GM21786 (cell line): ENCODE measurements around the gene C1GALT1C1.
"Not testable (repeated sequence)": the region's sequence is repeated elsewhere in the genome, so short reads cannot be mapped to it uniquely, and the experiment has no call there.

ENCODE experiments used
- ATAC-seq: cut with Tn5 transposase; IDR thresholded peaks from one replicate; pipeline ENCODE4 v1.9.1; 2021; ENCODE audit not compliant: unreplicated experiment

Gene C1GALT1C1

DNA sequence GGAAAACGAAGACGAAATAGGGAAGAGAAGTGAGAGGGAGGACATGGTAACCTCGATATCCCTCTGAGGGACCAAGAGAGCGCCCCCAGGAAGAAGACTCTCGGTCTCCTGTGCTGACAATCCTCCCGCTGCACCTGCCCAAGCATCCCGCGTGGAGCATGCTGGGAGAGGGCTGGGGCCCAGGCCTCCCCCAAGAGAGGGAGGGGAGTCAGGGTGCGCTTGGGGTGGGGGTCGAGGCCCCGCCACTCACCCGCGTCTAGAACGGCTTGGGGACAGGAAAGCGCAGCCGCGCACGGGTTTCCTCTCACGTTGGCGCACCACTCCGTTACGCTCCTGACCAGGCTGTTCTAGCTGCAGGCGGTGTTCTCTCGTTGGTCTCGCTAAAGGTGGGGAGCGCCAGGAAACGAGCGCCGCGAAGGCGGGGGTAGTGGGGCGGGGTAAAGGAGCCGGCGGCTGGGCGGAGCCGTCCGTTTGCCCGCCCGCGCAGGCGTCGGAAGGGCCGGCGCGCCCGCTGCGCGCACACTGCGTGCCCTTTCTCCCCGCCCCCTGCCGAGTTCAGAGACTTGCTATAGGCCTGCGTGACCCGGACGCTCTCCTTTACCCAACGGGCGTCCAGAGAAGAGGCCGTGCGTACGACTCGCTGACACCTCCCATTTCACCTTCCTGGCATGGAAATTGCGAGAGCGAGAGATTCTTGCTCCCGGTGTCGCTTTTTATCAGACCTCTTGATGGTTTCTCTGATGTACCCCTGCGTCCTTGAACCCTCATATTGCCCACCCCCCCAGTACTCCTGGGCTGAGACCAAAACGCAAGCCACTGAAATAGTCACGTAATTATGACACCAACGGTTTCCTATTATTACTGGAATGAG, at the start of gene C1GALT1C1:
C1GALT1C1 (minus strand) TSS at position 388 of the 871 bp plus-strand sequence. CDS start 2,888 bp downstream, outside the sequence.
- peak; percentile 94 for ATAC-seq

DNA sequence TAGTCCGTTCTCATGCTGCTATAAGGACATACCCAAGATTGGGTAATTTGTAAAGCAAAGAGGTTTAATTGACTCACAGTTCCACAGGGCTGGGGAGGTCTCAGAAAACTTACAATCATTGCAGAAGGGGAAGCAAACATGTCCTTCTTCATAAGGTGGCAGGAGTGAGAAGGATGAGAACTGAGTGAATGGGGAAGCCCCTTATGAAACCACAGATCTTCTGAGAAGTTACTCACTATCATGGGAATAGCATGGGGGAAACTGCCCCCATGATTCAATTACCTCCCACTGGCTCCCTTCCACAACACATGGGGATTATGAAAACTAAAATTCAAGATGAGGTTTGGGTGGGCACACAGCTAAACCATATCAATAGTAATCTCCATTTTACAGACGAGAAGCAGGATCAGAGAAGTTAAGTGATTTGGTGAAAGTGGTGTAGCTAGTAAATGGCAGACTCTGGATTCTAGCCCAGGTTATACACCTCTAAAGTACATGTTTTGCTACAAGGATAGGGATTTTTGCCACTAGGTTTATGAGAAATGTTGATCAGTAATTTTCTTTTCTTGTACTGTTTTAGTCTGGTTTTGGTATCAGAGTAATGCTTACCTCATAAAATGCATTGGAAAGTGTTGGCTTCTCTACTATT, 47.3 kb upstream of the C1GALT1C1 start:
- no peak for ATAC-seq

DNA sequence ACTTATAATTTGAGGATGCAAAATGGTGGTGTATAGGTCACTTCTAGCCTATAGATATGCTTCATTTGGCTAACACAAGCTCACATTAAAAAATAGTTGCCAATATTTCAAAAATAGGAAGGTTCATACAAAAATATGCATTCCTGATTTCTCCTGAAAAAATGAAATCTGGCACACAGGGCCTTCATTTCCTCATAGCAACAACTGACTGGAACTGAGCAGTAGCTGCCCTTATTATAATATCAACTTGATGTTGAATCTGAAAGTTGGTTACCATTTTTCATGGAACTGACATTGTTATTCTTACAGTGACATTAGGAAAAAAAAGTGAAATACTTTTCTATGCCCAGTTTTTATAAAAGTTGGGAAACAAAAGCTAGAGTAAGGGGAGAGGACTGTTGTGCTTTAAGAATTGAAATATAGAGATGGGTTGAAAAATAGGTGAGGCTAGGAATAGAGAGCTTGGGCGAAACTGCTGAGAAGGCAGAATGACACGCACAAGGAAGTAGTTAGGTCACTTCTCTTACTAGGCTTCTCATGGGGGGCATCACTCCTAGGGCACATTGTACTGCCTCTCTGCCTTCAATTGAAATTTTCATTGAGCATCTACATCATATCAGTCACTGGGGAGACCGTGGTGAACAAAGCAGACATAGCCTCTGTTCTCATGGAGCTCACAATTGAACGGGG, 43.1 kb upstream of the C1GALT1C1 start:
- no peak for ATAC-seq

DNA sequence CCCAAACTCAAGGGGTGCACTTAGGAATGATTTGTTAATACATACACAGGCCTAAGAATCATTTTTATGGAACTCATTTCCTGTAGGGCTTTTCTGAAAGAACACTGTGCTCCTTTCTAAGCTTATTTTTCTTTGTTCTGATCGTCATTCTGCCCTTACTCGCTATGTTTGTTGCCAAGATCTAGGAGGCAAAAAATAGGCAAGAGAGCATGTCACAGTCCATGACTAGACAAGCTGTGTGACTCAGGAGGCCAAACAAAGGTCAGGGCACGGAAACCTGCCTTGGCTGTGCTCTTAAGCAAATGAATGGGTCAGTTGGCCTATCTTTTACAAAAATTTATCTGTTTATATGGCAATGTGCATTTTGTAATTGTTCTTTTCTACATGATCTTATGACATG, 42.5 kb upstream of the C1GALT1C1 start:
- no peak for ATAC-seq

DNA sequence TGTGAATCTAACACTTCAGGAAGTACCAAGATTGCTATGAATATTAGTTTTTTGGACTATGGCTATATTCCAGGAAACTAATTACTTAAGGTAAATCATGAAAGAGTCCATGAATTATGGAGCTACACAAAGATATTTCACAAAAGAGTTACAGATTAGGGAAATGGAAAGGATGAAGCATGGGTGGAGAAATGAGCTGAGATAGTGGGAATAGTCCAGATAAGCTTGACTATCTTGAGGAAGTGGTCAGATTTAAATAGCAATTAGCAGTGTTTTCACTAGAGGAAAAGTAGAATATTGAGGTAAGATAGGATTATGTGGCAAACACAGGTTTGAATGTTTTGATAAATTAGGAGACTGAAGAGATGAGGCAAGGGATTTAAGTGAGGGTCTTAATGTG, 42.1 kb upstream of the C1GALT1C1 start:
- no peak for ATAC-seq

DNA sequence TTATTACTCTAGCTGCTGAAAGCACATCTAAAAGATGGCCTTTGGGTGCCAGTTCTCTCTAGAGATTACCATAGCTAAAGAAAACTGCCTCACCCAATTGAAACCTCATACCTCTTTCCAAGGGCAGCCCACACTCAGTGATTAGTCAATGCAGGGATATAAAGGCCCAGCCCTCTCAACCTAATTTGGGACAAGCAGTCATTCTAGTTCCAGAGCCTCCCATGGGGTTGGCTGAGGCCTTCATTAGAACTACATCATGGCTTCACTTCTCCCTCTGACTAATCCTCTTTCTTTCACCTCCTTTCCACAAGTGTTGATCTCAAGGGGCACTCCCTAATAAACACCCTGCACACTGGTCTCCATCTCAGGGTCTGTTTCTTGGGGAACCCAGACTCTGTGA, 38.5 kb upstream of the C1GALT1C1 start:
- no peak for ATAC-seq

DNA sequence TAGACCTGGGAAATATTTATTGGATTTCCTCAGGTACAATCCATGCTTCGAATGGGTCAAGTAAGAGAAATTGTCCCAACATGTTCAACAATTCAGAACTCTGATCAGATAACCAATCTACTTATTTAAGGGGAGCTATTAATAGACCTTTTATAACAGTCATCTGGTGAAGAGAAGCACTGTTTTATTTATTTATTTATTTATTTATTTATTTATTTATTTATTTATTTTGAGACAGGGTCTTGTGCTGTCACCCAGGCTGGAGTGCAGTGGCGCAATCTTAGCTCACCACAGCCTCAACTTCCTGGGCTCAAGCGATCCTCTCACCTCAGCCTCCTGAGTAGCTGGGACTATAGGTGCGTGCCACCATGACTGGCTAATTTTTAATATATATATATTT, 34.7 kb upstream of the C1GALT1C1 start:
- not testable (repeated sequence) for ATAC-seq

DNA sequence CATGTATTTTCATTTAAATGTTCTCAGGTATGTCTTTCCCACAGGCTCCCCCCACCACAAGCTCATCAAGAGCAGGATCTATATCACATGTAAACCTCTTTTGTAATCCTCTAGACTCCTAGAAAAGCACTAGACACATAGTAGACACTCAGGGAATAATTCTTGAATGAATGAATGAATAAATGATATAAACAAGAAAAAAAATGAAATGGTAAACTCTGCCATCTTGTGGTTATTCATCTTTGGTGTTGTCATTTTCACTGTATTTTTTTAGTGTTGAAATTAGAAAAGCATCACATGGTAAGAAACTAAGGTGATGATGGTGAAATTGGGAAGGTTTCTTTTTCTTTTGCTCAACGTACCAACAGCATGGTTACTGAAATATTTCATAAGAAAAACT, 34.2 kb upstream of the C1GALT1C1 start:
- no peak for ATAC-seq

DNA sequence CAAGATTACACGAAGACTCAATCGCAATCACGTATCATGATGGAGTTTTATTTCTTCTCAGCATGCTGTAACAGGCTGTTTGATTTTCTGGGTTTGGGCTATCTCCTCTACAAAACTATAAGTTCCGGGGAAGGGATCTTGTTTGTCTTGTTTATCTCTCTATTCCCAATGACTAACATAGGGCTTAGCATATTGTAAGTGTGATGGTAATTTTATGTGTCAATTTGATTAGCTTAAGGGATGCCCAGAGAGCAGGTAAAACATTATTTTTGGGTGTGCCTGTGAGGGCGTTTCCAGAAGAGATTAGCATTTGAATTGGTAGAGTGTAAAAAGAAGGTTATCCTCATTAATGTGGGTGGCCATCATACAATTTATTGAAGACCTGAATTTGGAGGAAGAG, 32.8 kb upstream of the C1GALT1C1 start:
- ATAC-seq: no peak

DNA sequence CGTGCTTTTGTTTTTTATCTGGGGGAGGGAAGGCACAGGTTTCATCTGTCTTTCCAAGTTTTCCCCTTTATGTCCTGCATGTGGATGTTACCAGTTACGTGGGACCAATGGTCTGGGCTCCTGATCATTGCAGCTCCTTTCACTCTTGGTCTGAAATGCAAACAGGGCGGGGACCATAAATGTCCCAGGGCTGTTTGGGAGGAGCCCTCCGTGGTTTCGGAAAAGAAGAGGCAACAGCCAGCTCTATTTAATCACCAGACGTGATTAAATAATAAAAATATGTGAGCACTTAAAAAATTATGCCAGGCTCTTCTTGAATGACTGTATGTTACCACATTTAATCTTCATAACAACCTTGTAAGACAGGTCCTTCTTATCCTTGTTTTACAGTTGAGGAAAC, 30.8 kb upstream of the C1GALT1C1 start:
- ATAC-seq: no peak

DNA sequence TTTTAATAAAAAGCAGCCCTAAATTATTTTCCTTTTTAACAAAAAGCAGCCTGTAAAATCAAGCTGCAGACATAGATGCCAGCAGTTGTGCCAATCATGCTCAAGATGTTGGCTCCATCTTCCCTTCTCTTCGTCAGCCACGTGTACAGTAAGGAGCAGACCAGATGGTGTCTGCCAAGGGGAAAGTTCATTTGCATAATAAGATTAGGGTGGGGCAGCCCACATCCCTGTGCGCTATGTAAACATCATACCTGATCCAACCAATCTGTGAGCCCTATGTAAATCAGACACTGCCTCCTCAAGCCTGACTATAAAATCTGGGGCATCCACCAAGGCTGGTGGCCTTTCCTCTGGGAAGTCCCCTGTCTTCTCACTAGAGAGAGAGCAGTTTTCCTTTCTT, 23.1 kb upstream of the C1GALT1C1 start:
- no peak for ATAC-seq

DNA sequence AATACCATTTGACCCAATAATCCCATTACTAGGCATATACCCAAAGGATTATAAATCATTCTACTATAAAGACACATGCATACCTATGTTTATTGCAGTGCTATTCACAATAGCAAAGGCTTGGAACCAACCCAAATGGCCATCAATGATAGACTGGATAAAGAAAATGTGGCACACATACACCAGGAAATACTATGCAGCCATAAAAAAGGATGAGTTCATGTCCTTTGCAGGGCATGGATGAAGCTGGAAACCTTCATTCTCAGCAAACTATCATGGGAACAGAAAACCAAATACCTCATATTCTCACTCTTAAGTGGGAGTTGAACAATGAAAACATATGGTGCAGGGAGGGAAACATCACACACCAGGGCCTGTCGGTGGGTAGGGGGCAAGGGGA, 22.4 kb upstream of the C1GALT1C1 start:
- not testable (repeated sequence) for ATAC-seq

DNA sequence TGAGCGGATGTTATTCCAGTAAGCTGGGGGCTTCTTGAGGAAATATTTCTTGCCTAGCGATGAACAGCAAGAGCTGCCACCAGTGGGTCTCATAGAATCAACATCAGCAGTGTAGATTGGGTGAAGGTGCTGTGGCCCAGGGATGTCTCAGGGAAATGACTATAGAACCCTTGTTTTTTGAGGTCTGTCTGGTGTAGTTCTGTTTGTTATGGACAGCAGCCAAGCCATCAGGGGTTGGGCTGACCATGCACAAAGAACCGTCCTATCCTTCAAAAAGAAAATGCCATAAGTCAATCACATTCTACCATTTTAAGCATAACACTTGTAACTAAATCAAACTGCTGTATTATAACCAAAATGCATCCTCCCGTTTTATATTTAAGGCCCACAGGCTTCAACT, 17.3 kb upstream of the C1GALT1C1 start:
- no peak for ATAC-seq

DNA sequence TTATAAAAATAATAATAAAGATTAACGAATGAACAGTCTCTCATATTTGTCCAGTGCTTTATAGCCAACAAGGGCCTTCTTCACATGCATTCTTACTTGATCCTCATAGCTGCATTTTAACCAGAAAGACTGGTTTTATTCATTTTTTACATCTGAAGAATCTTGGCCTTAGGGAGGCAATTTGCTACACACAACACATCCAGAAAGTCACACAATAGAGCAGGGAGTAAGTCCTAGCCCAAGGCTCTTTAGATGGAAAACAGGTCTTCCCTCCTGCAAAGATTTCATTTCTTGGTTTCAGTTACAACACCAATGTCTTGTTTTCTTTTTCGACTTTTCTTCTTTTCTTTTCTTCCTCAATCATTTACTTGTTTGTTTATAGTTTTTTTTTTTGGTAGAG, 13.0 kb upstream of the C1GALT1C1 start:
- ATAC-seq: no peak

DNA sequence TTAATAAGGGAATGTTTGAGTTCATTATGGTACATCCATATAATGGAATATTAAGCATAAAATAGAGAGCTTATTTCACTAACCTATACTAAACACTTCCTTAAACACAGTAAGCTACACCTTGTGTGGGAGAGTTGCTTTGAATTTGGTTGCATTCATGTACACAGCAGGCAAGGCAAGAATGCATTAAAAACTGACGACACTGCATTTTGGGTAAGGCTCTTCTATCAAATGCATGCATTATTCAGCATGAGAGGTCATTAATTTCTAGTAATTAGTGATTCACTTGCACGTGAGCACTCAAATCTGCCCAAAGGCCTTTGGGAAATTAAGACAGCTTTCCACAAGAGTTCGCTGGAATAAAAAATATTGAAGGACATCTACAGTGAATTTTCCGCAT, 8.8 kb upstream of the C1GALT1C1 start:
- ATAC-seq: no peak

DNA sequence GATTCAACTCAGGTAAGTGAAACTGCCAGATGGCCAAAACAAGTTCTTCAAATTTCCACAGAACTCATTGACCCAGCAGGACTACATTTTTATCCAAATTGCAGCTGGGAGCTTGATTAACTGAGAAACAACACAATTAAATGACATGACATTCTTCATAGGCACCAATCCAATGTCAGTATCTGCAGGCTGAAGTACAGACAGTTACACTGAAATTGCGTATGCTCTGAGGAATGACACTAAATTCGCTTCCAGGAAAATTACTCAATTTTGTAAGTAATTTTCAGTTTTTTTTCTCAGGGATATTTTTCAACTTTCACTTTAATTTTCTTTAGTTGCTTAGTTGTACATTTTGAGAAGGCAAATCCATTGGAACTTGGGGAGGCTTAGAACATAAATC, 4.5 kb downstream of the C1GALT1C1 start:
- ATAC-seq: no peak

DNA sequence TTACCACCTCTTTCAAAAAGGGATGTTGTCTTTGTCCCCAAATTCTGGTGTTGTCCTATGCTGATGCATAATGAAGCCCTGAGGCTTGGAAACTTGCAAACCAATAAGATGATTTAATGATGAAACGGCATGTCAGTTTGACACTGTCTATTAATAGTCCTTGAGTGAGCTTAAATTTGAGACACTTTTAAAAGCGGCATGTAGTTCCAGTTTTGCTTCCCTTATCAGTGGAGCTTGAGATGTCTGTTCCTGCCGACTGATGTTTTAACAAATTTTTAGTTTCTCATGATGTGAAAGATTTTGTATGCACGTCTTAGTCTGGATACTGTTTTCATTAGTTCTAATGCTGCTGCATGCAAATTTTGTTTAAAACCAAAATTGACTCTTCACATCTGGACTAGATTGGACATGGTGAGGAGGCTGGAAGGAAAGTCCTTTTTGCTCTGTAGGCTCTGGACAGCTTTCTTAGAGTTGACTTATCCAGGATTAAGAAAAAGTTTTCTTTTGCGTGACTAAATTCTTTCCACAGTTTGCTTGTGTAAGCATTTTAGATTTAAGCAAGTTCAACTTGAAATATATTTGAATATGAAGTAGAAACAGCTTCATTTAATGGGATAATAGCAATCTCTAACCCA, 11.7 kb downstream of the C1GALT1C1 start:
- ATAC-seq: no peak

DNA sequence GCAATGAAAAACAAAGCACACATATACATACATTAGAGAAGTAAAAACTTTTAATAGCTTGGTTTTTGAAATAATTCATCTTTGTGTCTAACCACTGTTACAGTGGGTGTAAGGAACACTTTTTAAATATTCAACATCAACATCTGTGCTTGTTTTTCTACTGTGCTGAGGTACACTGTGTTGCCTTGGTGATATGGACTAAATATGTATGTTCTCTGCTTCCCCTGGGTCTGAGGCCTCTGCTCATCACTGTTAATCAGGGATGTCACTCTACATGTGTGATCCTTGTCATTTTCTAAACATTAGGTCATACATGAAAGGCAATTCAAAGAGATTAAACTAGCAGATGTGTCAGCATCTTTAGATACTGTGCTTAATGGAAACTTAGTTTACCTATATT, 15.0 kb downstream of the C1GALT1C1 start:
- no peak for ATAC-seq

DNA sequence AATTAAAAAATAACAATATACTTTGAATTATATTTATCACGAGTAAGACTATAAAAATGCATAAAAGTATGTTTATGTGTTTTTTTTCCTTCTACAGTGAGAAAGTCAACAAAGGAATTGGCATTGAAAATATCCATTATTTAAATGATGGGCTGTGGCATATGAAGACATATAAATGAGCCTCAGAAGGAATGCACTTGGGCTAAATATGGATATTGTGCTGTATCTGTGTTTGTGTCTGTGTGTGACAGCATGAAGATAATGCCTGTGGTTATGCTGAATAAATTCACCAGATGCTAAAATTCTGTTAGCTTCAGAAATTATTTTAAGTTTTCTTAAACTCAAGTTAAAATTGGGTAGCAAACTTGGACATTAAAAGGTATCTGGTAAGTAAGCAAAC, 17.8 kb downstream of the C1GALT1C1 start:
- ATAC-seq: no peak

DNA sequence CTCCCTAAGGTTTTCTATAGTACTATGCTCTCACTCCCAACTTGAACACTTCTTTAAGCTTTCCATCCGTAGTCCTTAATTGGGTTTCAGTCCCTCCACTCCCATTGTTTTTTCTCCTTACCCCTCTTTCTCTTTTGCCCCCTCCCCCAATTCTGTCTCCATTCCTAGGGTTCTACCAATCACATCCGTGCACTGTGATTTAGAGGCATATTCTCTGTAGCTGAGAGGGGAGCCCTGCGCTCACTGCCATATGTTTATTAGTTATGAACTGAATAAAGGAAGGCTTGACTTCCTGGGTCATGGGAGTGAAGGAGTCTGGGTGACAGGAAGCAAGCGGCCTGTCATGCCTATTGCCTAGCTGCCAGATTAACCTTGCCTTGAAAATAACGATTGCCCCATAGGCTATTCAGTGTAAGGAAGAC, 25.5 kb downstream of the C1GALT1C1 start:
- peak; percentile 46 for ATAC-seq

DNA sequence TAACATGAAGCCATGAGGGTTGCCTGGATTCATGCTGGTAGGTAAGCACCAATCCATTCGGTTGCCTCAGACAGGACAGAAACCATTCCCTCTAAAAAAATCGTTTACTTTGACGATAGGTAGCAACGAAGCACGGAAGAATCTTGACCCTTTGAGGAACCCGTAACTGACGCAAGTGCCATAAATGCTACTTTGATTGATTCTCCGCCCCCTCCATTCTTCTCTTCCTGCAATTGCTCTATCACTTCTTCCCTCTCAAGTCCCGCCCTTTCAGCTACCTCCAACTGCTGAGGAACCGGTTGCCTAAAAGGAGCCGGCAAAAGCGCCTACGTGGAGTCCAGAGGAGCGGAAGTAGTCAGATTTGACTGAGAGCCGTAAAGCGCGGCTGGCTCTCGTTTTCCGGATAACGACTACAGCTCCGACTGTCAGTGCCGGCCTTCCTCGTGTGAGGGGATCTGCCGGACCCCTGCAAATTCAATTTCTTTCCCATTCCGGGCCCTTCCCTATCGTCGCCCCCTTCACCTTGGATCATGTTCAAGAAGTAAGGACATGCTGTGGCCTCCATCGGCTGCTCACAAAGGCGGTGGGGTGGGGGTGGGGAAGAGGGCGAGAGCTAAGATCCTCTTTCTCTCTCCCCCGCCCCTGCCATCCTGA, 26.0 kb downstream of the C1GALT1C1 start, which contains the start of gene MCTS1:
MCTS1 (plus strand) TSS at position 395 of the 654 bp plus-strand sequence; CDS start at position 531, 136 bp downstream.
- peak; percentile 93 for ATAC-seq
